ENCODE results near the gene AATF.

AATF gene

DNA sequence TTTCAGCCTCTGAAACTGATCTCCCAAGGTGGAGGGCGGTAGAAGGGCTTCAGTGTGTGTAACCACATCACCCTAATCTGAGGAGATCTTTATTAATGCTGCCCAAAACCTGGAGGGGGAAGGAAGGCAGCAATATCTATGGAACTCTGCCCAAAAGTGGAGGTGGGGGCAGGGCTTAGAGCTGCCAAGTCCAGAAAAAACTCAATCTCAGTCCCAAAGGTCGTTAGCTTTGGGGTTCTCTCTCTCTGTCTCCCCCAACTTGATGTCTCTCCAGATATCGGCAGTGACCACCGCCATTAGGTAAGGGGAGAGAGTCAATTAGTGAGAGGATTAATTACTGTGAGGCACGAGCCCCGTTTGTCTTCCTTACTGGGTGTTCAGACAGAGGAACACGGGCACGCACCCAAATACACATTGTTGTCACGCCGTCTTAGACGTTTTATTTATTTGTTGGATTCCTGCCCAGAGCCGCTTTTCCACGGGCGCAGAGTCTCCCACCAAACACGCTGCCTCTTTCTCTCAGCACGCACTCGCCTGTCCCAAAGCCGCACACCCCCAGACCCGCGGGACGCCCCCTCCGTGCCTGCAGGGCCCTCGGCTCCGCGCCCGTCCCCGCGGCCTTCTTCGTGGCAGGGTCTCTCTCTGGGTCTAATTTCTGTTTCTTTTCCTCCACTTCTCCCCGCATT lies 16.9 kb upstream of the AATF start:
- H3K27ac ChIP-seq = peak overlapping the region; percentile 54; the same call in 1 of the 2 replicates
- TF ChIP-seq, protein P1, sequence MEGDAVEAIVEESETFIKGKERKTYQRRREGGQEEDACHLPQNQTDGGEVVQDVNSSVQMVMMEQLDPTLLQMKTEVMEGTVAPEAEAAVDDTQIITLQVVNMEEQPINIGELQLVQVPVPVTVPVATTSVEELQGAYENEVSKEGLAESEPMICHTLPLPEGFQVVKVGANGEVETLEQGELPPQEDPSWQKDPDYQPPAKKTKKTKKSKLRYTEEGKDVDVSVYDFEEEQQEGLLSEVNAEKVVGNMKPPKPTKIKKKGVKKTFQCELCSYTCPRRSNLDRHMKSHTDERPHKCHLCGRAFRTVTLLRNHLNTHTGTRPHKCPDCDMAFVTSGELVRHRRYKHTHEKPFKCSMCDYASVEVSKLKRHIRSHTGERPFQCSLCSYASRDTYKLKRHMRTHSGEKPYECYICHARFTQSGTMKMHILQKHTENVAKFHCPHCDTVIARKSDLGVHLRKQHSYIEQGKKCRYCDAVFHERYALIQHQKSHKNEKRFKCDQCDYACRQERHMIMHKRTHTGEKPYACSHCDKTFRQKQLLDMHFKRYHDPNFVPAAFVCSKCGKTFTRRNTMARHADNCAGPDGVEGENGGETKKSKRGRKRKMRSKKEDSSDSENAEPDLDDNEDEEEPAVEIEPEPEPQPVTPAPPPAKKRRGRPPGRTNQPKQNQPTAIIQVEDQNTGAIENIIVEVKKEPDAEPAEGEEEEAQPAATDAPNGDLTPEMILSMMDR (conservative IDR thresholded peaks at IDR 0.05) = no peak

DNA sequence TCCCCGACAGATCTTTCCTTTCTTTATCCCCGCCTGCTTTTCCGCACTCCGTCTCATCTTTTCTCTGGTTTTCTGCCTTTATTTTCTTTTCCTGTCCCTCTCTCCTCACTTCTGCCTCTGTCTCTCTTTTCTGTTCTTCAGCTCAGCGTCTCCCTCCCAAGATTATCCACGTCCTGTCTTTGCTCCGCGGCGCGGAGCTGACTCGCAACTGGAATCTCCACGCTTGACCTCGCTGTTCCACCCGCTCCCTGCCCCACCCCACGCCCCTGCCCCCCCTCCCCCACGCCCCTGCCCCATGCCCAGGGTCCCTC lies 16.4 kb upstream of the AATF start:
- H3K27ac ChIP-seq = peak overlapping the region; percentile 54; the same call in 1 of the 2 replicates
- TF ChIP-seq, protein P1 (conservative IDR thresholded peaks at IDR 0.05) = no peak

DNA sequence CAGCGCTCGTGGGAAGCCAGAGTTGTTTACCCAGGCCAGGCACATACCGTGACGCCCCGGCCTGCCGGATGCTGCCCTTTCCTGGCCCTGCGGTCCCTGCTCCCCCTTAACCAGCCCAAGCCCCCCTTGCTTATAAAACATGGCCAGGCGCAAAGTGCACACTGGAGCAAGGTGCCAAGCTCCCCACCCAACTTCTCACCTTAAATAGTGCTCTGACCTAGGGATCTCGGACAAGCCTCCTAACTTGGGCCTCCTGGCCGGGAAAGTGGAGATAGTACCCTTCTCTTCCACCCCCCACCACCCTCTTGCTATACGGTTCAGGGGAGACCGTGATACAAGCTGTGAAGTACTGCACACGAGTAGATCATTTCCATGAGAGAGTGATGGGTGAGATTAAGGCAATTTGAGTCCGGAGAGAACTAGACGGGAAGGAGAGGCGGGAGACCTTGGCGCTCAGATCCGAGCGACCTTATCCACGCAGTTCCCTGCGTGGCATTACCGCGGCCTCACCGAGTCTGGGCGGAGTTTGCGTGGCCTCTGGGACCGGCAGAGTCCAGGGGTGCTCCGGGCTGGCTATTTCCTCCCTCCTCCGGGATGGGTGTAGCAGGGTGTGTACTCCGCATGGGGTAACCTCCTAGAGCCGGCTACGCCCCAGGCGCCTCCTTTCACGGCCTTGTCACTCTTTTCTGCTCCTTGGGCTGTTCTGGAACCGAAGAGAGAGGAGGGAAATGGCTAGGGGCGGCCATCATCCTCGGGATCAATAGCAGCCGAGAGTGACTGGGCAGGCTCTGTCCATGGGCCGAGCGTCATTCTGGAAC lies 15.9 kb upstream of the AATF start:
- TF ChIP-seq, protein P1 (conservative IDR thresholded peaks at IDR 0.05) = no peak

DNA sequence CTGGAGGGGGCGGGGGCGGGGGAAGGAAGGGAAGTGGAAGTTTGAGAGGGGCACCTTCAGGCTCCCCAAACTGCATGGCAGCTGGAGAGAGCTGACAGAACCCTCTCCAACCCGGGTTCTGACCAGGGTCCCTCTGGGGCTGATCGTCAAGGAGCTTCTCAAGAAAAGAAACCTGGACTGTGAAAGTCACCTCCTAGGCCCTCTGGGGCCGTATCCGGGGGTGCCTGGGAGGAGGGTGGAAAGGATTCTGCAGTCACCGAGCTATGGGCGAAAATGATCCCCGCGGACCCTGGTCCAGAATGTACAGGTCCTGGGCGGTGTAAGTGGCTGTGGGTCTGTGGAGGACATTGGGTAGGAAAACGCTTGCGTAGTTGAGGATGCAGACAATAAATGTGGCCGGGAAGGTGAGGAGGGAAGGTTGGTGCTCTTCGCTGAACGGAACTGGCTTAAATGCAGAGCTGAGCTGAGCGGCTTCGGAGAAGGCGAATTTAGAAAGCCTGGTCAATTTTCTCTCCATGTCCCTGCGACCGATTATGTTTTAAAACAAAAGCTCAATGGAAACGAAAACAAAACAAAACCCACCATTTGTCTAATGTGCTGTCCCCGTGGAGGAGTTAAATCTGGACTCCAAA lies 15.1 kb upstream of the AATF start:
- TF ChIP-seq, protein P1 (conservative IDR thresholded peaks at IDR 0.05) = no peak
- H3K27ac ChIP-seq = no peak overlapping the region

More for the DNA sequence above, 15.9 kb upstream of the AATF start:
- no peak overlapping the region for H3K27ac ChIP-seq

DNA sequence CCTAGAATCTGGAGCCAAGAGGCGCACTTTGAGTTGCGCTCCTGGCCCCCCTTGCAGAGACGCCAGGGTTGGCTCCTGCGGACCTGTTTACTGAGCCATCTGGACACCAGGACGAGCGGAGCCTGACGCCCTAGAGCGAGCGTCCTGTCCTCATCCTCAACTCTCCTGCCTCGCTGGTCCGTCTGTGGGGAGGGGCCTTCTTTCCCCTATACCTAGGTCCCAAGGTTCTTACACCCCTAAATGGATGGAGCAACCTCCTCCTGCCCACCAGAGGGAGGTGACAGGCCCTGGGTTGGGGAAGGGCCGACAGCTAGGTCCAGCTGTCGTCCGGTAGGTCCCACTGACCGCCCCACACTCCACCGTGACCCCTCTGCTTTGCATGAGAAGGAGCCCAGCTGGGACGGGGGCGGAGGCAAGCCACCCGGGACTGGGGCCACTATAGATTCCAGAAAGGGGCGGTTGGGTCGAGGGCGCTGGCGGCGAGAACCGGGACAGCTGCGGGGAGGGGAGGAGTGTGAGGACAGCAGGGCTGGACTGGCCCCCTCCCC lies 14.5 kb upstream of the AATF start:
- TF ChIP-seq, protein P1 (conservative IDR thresholded peaks at IDR 0.05) = no peak
- no peak overlapping the region for H3K27ac ChIP-seq

DNA sequence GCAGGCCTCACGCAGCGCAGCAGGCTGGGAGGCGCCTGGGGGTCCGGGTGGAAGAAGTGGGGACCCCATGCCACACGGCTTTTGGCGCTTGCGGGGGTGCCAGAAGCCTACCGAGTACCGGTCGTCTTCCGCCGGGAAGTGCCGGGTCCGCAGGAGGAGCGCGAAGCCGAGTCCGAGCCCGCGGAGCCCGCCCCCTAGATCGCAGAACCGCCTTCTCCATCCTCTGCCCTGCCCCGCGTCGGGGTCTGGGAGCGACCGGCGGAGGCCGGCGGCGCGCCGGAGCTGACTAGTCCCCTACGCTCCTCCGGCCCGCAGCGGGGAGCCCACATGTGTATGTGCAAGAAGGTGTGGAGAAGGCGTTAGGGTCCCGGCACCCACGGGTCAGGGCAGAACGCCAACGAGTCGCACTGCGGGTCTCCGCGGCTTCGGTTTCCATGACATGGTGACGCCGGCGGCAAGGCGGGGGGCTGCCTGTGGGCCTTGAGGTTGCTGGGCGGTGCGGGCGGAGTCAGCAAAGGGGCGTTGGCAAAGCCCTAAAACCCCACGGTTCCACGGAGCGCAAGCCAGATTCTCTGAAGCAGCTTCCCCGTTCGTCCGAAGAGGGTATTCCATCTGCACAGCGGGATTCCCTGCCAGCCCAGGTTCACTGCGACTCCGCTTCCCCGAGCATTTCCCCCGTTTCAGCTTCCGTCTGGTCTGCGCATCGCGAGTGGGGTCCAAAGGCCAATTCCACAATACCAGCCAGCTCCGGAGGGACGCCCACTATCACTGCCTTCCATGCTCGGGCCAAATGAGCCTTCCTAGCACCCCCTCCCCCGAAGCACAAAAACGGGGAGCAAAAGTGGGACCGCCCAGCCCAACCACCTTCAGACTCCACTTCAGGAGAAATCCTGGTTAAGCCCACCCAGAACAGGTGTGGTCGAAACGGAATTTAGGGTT lies 13.8 kb upstream of the AATF start:
- TF ChIP-seq, protein P1 (conservative IDR thresholded peaks at IDR 0.05) = no peak
- H3K27ac ChIP-seq = no peak overlapping the region
